Nephron progenitor cell (in vitro differentiated cells): ENCODE data around the gene PLA2G12B.
"Not testable (repeated sequence)": the region's sequence is repeated elsewhere in the genome, so short reads cannot be mapped to it uniquely, and the experiment has no call there.

ENCODE experiments used
- DNase-seq: peaks from one replicate; pipeline ENCODE4 v3.0.0; 2021
- H3K27ac Mint-ChIP-seq: 2 replicates; pipeline ENCODE4 v1.8.0; 2021; ENCODE audit warnings: mild to moderate bottlenecking, moderate library complexity, mixed read lengths
- H3K27me3 Mint-ChIP-seq: 2 replicates; pipeline ENCODE4 v1.8.0; 2021; ENCODE audit warnings: mild to moderate bottlenecking, low read depth, mixed read lengths; ENCODE audit not compliant: poor library complexity
- H3K36me3 Mint-ChIP-seq: 2 replicates; pipeline ENCODE4 v1.8.0; 2021; ENCODE audit warnings: low read depth, mixed read lengths
- H3K4me1 Mint-ChIP-seq: 2 replicates; pipeline ENCODE4 v1.8.0; 2021; ENCODE audit warnings: mixed read lengths
- H3K4me3 Mint-ChIP-seq: 2 replicates; pipeline ENCODE4 v1.8.0; 2021; ENCODE audit warnings: mild to moderate bottlenecking, moderate library complexity, mixed read lengths
- H3K9me3 Mint-ChIP-seq: 2 replicates; pipeline ENCODE4 v1.8.0; 2021; ENCODE audit warnings: mild to moderate bottlenecking, moderate library complexity, mixed read lengths
- CTCF ChIP-seq: fragments of 200-600 bp; sonication (generic); IDR thresholded peaks from 2 replicates; pipeline ENCODE4 v1.5.0; 2021; ENCODE audit warnings: antibody characterized with exemption

Gene PLA2G12B

GRCh38 chr10:72904806-72905205 lies 49.8 kb downstream of the PLA2G12B start:
- Mint-ChIP-seq H3K4me1 (no peaks in the 10 kb centered on the region), H3K36me3 (no peaks in the 10 kb centered on the region), H3K4me3 (no peak overlapping the region), H3K27ac (no peak overlapping the region), H3K27me3 (no peaks in the 10 kb centered on the region), H3K9me3 (peaks cover 10% of the 10 kb centered on the region)
- TF ChIP-seq CTCF = no peak
- no peak for DNase-seq

- H3K36me3 Mint-ChIP-seq, H3K4me3 Mint-ChIP-seq, H3K27me3 Mint-ChIP-seq, DNase-seq, H3K27ac Mint-ChIP-seq, H3K9me3 Mint-ChIP-seq, H3K4me1 Mint-ChIP-seq: not testable (repeated sequence)
Observed at GRCh38 chr10:72903941-72904446, 50.6 kb downstream of the PLA2G12B start.

GRCh38 chr10:72899545-72899944 lies 55.1 kb downstream of the PLA2G12B start:
- Mint-ChIP-seq H3K4me1 (no peaks in the 10 kb centered on the region), H3K9me3 (peaks cover 6% of the 10 kb centered on the region), H3K36me3 (no peaks in the 10 kb centered on the region), H3K4me3 (no peak overlapping the region), H3K27me3 (peaks cover 14% of the 10 kb centered on the region), H3K27ac (no peak overlapping the region)
- TF ChIP-seq CTCF = no peak
- no peak for DNase-seq

- DNase-seq = no peak
- TF ChIP-seq CTCF = no peak
- peaks cover 14% of the 10 kb centered on the region for H3K27me3 Mint-ChIP-seq
- no peaks in the 10 kb centered on the region for H3K36me3 Mint-ChIP-seq
- no peak overlapping the region for H3K27ac Mint-ChIP-seq
- no peaks in the 10 kb centered on the region for H3K4me1 Mint-ChIP-seq
- H3K9me3 Mint-ChIP-seq = no peaks in the 10 kb centered on the region
- no peak overlapping the region for H3K4me3 Mint-ChIP-seq
Observed at GRCh38 chr10:72898616-72899015, 56.0 kb downstream of the PLA2G12B start.

GRCh38 chr10:72895236-72895850 lies 59.3 kb downstream of the PLA2G12B start:
- peaks cover 20% of the 10 kb centered on the region for H3K27me3 Mint-ChIP-seq
- no peaks in the 10 kb centered on the region for H3K4me1 Mint-ChIP-seq
- H3K36me3 Mint-ChIP-seq = no peaks in the 10 kb centered on the region
- H3K9me3 Mint-ChIP-seq = no peaks in the 10 kb centered on the region
- no peak overlapping the region for H3K4me3 Mint-ChIP-seq
- no peak for TF ChIP-seq CTCF
- no peak overlapping the region for H3K27ac Mint-ChIP-seq
- no peak for DNase-seq

- no peak for DNase-seq
- no peak for TF ChIP-seq CTCF
- Mint-ChIP-seq H3K27ac (peak within 1 kb of the TSS; percentile 49), H3K4me1 (no peaks in the 10 kb centered on the region), H3K9me3 (no peaks in the 10 kb centered on the region), H3K36me3 (peaks cover 8% of the 10 kb centered on the region), H3K27me3 (peaks cover 20% of the 10 kb centered on the region), H3K4me3 (no peak within 1 kb of the TSS)
Observed at GRCh38 chr10:72893136-72893798, 61.3 kb downstream of the PLA2G12B start, which contains the start of gene OIT3. OIT3 (plus strand) TSS chr10:72893739; CDS start chr10:72893799, 60 bp downstream.
